GM21737 (cell line): Measurements from ENCODE around the gene FARS2.

Experiments used
- ATAC-seq: cut with Tn5 transposase; IDR thresholded peaks from one replicate; pipeline ENCODE4 v1.9.1; 2021; ENCODE audit warnings: mild to moderate bottlenecking, moderate library complexity; ENCODE audit not compliant: unreplicated experiment

The FARS2 gene

GRCh38 chr6:5412663-5413062 lies 151.3 kb downstream of the FARS2 start:
- ATAC-seq = no peak

GRCh38 chr6:5416250-5416649 lies 154.9 kb downstream of the FARS2 start:
- ATAC-seq = no peak

- ATAC-seq = no peak
Observed at GRCh38 chr6:5422321-5422915, 161.1 kb downstream of the FARS2 start.

- ATAC-seq = no peak
Observed at GRCh38 chr6:5423251-5423650, 161.9 kb downstream of the FARS2 start.

GRCh38 chr6:5424726-5425125 lies 163.4 kb downstream of the FARS2 start:
- no peak for ATAC-seq

- no peak for ATAC-seq
Observed at GRCh38 chr6:5425267-5425666, 164.0 kb downstream of the FARS2 start.

- ATAC-seq = no peak
Observed at GRCh38 chr6:5425797-5426196, 164.5 kb downstream of the FARS2 start.

- no peak for ATAC-seq
Observed at GRCh38 chr6:5427586-5427985, 166.3 kb downstream of the FARS2 start.

GRCh38 chr6:5433324-5433723 lies 172.0 kb downstream of the FARS2 start:
- no peak for ATAC-seq

- ATAC-seq = no peak
Observed at GRCh38 chr6:5435449-5435848, 174.1 kb downstream of the FARS2 start.

- no peak for ATAC-seq
Observed at GRCh38 chr6:5438922-5439584, 177.7 kb downstream of the FARS2 start.

GRCh38 chr6:5439749-5440148 lies 178.4 kb downstream of the FARS2 start:
- ATAC-seq = no peak

GRCh38 chr6:5442319-5442718 lies 181.0 kb downstream of the FARS2 start:
- ATAC-seq = no peak

- no peak for ATAC-seq
Observed at GRCh38 chr6:5442916-5443315, 181.6 kb downstream of the FARS2 start.

GRCh38 chr6:5443491-5443890 lies 182.2 kb downstream of the FARS2 start:
- ATAC-seq = no peak

- no peak for ATAC-seq
Observed at GRCh38 chr6:5446362-5447075, 185.2 kb downstream of the FARS2 start.

GRCh38 chr6:5447921-5448320 lies 186.6 kb downstream of the FARS2 start:
- ATAC-seq = no peak

- no peak for ATAC-seq
Observed at GRCh38 chr6:5450073-5450472, 188.8 kb downstream of the FARS2 start.

- no peak for ATAC-seq
Observed at GRCh38 chr6:5453546-5453945, 192.2 kb downstream of the FARS2 start.

- no peak for ATAC-seq
Observed at GRCh38 chr6:5455142-5455541, 193.8 kb downstream of the FARS2 start.

GRCh38 chr6:5457041-5457440 lies 195.7 kb downstream of the FARS2 start:
- no peak for ATAC-seq

- no peak for ATAC-seq
Observed at GRCh38 chr6:5457983-5458683, 196.8 kb downstream of the FARS2 start.
